ENCODE data around the gene PDP2. TPM values are rescaled to one million over a fixed set of nuclear protein-coding genes. Genes with fewer than 3 reads are reported as not detected.
"Not testable (repeated sequence)": the region's sequence is repeated elsewhere in the genome, so short reads cannot be mapped to it uniquely, and the experiment has no call there.

PDP2 gene
- total RNA-seq, 1 experiment from 2014 or later: 6.6 TPM

DNA sequence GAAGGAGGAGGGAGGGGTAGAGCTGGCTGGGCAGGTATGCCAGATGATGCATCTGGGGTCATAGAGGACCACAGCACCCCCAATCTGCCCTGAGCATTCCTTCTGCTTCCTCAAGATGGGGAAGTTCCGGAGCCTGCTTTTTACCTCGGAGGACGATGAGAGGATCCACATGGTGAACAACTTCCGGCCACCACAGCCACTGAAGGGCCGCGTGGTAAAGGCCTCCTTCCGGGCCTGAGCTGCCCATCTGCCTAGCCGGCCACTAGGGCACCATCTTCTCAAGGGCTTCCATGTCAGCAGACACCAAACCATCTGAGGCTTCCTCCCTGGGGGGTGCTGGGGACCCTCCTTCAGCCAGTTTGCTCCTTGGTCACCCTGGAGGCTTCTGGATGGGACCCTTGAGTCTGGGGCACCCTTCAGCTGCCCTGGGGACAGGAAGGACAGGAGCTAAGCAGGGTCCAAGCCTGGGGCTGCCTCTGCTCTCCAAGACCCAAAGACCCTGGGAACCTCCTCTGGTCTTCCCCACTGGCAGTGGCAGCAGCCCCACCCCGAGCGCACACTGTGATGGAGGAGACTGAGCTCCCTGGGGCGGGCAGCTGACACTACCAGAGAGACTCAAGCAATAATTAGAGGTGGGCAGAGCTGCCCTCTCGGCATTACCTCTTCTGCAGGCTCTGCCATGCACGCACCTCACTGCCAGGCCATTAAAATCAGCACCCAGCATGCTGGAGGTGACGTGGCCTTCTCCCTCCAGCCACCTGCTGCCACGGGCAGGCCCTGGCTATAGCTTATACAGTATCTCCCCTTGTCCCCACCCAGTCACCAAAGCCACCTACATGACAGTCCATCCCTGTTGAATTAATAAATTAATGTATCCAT, 26.8 kb upstream of the PDP2 start:
- no peak for DNase-seq (ENCODE audit: low read depth)

DNA sequence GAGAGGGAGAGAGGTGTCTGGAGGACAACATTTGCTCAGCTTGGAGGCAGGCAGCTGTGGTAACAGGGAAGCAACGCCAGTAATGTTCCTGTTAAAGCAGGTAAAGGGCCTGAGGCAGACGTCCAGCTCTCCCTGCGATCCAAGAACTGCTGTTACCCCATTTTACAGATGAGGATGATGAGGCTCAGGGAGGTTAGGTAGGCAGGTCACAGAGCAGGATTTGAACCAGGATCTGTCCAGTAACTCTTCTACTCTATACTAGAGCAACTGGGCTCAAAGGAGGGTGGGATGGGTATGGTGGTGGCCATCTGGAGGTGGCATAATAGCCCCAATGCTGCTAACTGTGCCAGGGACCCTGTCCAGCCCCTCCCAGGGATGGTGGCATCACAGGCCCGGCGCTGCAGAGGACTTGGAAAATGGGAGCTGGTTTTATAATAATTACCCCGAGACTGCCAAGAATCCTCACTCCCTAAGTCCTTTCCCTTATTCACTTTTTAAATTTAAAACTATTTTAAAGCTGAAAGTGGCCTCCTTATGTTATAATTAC, 24.1 kb upstream of the PDP2 start:
- DNase-seq (ENCODE audit: low read depth): no peak

DNA sequence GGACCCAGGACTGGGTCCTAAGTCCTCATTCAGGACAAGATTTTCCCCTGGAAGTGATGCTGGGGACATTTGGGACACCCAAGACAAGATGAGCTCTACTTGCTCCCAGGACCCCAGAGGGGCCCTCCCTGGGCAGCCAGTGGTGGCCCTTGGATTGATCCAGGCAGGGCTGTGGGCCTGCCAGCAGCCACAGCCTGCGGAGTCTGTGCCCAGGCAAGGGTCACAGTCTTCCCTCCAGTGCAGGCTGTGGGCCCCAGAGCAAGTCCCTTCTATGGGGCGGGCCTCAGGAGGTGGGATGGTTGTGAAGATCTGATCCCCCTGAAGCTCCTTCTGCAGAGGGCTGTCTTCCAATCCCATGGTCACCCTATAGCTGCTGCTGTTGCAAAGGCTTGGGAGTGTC, 23.5 kb upstream of the PDP2 start:
- no peak for DNase-seq (ENCODE audit: low read depth)

DNA sequence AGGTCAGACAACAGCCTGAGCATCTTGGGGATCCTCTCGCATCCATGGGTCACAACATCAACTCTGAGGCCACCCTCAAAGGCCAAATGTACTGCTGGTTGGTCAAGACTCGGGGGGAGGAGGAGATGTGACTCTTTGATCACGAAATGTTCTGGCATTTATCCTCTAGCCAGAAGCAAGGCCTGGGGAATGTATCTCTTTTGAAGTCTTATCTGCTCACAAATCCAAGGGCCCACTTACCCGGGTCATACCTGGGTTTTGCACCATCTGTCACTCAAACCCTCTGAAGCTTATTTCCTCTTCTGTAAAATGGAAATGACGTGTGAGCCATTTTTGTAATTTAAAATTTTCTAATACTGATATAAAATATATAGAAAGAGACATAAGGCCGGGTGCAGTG, 22.9 kb upstream of the PDP2 start:
- no peak for DNase-seq (ENCODE audit: low read depth)

DNA sequence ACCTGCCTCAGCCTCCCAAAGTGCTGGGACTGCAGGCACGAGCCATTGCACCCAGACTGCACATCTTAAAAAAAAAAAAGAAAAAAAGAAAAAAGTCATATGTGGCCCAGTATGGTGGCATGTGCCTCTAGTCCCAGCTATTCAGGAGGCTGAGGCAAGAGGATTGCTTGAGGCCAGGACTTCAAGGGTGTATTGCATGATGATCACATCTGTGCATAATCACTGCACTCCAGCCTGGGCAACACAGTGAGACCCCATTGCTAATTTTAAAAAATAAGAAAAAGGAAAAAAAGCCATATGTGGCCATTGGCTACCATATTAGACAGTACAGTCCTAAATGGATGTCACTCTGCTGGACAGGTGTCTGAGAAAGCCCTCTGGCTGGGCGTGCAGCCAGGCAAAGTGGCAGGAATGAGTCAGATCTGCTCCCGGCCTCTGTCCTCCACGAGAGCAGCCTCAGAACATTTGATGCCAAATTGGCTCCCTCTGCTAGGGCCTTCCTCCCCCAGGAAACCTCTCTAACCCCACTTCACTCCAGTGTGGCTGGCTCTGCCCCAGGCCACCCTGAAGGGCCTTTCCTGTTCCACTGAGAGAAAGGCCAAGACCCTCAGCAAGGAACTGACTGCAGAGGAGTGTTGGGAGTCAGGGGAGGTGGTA, 21.4 kb upstream of the PDP2 start:
- peak; percentile 92 for DNase-seq (ENCODE audit: low read depth)

DNA sequence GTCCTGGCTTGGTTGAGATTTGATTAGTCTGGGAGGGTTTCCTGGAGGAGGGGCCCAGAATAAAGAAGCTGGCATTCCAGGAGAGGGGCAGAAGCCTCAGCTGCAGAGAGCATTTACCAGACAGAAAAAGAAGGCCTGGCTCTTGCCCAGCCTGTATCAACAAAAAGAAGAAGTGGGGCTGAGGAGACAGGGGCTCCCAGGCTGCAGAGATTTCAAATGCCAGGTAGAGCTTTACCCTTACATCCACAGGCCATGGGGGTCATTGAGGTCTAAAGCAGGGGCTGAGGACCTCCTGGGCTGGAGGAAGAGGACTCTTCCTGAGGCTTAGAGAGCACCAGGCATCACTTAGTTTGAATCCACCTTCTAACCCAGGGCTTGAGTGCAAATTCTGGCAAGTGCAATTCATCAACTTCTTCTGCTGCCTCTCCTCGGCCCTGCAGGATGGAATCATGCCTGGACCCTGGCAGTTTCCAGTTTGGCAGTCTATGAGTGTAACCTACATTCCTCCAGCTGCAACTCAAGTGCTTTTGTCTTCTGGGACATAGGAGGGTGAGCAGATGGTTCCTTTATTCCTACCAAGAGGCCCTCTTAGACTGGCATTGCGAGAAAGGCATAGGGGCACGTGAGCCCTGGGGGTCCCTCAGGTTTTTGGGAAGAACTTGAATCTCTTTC, 20.8 kb upstream of the PDP2 start:
- DNase-seq (ENCODE audit: low read depth): no peak

DNA sequence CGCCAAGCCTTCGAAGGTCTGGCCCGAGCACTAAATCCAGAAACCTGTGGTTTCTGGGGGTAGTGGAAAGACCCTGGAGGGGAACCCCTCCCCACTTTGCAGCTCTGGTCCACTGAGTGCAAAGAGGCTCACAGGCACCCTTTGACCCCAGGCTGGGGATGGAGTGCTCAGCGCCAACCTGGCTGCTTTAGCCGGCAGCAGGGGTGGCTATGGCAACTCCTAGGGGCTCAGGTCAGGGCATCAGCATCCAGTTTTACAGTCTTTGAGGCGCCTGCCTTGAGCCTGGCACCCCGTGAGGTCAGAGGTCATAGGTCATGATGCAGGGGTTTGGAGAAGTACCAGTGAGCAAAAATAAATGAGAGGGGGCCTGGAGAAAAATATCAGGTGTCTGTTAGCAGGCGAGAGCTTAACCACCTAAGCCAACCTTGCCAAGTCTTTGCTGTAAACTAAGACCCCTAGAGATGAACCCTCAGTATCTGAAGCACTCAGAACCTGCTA, 18.2 kb upstream of the PDP2 start:
- DNase-seq (ENCODE audit: low read depth): no peak

DNA sequence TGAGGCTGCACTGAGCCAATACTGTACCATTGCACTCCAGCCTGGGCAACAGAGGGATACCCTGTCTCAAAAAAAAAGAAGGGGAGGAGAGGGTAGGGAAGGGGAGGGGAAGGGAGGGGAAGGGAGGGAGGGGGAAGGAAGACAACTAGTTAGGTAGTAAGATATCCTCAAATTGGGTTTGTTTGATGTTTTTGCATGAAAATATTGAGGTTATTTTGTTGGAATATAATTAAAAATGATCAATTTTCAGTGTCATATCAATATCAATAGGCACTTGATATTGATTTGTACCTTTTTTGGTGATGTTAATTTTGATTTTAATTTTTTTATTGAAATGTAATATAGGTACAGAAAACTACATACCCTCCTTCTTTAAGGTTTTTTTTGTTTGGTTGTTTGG, 16.6 kb upstream of the PDP2 start:
- DNase-seq (ENCODE audit: low read depth): no peak

DNA sequence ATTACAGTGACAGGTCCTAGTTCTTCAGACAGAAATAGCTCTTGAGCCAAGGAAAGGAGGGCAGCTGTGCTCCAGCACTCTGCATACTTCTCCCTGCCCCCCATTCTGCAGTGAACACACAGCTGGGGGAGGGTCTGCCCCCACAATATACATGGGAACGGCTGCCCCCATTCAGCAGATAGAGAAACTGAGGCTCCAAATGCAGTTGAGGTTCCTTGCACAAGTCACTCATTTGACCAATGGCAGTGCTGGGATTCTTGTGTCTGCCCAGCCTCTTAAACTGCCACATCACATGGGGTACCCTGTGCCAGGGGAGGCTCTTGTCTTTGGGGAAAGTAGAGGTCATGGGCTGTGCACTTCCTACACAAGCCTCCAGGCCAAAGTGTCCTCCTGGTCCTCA, 10.9 kb upstream of the PDP2 start:
- DNase-seq (ENCODE audit: low read depth): no peak

DNA sequence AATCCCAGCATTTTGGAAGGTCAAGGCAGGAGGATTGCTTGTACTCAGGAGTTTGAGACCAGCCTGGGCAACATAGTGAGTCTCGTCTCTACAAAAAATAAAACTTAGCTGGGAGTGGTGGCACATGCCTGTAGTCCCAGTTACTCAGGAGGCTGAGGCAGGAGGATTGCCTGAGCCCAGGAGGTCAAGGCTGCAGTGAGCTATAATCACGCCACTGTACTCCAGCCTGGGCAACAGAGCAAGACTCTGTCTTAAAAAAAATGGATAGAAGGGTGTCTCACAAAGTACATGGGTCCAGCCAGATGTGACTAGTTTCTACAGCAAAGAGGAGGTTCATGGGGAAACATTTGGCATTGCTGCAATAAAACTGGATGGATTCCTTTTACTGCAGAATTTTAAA, 9.0 kb upstream of the PDP2 start:
- not testable (repeated sequence) for DNase-seq (ENCODE audit: low read depth)

DNA sequence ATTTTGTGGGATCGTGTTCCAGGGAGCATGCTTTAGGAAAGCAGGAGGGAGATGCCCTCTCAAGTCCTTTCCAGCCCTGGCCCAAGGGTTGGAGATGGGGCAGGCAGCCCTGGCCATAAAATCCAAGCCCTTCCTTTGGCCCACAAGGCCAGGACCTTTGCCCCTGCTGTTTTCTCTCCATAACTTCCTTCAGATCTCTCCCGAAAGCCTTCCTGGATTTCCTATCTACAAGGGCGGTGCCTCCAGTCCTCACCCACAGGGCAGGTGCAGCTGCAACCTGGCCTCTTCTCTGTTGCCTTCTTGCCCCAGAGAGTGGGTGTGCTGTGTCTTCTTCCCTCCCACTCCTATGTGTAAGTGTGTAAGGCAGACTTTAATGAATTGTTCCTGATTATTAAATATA, 8.5 kb upstream of the PDP2 start:
- DNase-seq (ENCODE audit: low read depth): no peak

DNA sequence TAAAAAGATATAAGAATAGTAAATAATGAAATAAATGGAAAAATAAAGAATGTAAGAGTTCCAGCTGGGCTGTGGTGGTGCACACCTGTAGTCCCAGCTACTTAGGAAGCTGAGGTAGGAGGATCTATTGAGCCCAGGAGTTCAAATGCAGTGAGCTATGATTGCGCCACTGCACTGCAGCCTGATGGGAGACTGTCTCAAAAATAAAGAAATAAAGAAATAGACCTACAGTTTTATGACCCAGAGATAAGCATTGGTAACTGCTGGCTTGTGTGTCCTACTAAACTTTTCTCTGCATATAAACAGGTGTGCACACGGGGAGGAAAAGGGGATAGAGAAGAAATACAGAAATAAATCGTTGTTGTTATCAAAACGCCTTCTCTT, 7.8 kb upstream of the PDP2 start:
- no peak for DNase-seq (ENCODE audit: low read depth)

DNA sequence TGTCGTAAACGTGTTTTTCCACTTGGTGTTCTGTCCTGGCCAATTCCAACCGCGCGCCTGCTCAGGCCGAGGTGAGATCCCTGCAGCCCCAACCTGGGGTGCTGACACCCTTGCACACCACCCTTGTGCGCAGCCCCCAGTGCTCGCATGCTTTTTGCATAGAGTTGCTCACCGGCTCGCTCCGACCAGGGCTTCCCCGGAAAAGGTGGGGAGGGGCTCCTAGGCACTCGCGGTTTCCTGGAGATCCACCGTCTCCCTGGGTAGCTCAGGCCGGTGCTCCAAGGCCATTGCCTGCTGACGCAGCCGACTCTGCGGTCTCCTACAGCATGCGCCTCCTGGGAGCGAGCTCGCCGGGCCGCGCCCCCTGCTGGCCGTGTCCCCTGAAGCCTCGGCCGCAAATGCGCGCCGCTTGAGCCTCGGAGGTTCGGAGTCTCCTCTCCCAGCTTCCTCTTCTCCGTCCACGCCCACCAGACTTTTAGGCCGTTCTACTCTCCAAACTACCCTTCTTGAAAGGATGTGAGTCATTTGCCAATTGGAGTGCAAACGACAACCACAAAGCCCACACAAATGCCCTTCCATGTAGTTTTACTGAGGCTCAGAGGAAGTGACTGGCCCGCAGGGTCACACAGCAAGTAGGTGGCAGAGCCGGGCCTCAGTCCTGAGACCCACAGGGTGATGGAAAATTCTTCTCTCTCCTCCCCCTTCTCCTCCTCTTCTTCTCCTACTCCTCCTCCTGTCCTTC, 7.2 kb upstream of the PDP2 start:
- DNase-seq (ENCODE audit: low read depth): peak; percentile 100

DNA sequence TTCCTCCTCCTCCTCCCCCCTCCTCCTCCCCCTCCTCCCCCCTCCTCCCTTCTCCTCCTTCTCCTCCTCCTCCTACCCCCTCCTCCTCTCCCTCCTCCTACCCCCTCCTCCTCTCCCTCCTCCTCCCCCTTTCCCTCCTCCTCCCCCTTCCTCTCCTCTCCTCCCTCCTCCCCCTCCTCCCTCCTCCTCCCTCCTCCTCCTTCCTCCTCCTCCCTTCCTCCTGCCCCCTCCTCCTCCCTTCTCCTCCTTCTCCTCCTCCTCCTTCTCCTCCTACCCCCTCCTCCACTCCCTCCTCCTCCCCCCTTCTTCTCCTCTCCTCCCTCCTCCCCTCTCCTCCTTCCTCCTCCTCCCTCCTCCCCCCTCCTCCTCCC, 6.6 kb upstream of the PDP2 start:
- no peak for DNase-seq (ENCODE audit: low read depth)

DNA sequence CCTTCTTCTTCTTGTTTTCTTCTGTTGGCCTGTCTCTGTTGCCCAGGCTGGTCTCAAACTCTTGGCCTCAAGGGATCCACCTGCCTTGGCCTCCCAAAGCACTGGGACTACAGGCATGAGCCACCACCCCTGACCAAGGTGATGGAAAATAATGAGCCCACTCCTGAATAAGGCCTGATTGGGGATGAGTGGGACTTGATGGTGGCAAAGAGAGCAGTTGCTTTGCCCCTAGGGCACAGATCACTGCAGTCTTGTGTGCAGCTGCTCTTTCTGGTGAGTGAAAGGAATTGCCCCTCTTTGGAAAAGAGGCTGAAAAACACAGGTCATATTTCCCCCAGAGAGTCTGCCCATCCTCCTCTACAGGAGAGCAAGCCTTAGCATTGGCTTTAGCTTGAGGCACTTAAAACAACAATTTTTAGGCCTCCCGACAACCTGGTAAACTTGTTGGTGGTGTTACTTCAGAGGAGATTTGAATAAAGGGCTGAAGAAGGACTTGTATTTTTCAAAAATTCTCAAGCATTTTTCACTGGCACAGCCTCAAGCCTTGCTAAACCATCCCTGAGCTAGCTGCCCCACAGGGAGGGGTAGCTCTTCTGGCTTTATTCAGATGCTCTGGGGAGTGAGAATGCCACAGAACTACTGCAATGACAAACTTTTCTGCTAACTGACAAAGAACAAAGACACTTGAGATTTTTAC, 6.1 kb upstream of the PDP2 start:
- DNase-seq (ENCODE audit: low read depth): peak; percentile 86

DNA sequence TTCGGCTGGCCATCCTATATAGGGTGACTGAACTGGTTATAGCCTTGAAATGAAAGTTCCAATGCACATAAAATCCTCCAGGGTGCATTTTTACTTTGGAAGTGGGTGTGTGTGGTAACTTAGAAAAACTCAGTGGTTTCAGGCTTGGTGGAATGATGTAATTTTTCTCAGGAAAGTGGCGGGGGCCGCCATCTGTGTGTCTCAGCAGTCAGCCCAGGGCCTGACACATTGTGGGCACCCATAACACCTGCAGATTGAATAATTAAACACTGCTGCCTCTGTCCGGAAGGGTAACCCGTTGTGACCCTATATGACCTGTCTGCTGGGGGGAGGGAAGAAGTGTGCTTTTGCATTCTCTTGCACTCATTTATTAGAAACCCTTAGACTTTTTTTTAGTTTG, 2.2 kb upstream of the PDP2 start:
- peak; percentile 76 for DNase-seq (ENCODE audit: low read depth)

DNA sequence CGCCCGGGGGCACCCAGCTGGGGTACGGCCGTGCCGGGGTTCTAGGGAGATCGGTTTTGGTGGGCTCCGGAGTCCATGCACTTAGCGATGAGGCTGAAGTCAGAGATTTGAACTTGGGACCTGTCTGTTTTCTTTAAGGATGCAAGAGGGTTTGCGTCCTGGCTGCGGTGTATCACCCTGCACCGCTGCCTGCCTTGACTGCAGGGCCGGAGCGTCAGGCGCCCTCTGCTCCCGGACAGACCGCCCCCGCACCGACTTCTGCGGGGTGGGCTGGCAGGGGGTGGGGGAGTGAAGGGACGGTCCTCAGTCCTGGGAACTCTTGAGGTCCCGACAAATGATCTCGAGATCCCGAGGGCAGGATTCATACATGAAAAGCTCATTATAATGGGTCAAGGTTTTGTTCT, 701 bp downstream of the PDP2 start:
- DNase-seq (ENCODE audit: low read depth): no peak

DNA sequence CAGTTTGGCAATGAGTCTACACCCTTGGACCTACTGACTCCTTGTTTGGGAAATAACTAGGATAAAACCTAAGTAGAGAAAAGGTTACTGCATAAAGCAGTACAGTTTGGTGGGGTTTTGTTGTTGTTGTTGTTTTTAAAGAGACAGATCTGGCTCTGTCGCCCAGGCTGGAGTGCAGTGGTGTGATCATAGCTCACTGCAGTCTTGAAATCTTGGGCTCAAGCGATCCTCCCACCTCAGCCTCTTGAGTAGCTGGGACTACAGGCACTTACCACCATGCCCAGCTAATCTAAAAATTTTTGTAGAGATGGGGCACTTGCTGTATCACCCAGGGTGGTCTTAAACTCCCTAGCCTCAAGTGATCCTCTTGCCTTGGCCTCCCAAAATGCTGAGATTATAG, 1.2 kb downstream of the PDP2 start:
- DNase-seq (ENCODE audit: low read depth): no peak

DNA sequence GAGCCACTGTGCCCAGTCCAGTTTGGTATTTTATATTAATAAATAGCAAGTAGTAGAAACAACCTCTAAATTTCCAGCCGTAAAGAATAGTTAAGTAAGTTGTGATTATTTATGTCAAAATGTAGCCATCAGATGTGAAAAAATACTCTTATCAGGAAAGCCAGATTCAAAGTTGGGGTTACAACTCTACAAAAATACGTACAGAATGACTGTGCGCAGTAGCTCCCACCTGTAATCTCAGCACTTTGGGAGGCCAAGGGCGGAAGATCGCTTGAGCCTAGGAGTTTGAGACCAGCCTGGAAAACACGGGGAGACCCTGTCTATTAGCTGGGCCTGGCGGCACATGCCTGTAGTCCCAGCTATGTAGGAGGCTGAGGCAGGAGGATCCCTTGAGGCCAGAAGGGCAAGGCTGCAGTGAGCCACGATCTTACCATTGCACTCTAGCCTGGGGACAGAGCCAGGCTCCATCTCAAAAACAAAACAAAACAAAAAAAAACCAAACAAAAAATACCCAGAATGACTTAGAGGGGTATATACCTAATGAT, 1.7 kb downstream of the PDP2 start:
- DNase-seq (ENCODE audit: low read depth): no peak

DNA sequence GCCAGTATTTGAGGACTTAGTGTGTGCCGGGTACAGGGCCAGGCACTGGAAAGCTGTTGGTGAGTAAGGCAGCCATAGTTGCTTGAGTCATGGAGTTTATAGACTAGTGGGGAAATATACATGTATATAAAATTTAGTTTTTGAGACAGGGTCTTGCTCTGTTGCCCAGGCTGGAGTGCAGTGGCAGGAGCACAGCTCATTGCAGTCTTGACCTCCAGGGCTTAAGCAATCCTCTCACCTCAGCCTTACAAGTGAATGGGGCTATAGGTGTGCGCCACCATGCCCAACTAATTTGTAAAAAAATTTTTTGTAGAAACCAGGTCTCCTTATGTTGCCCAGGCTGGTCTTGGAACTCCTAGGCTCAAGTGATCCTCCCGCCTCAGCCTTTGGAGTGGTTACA, 2.4 kb downstream of the PDP2 start:
- DNase-seq (ENCODE audit: low read depth): no peak

DNA sequence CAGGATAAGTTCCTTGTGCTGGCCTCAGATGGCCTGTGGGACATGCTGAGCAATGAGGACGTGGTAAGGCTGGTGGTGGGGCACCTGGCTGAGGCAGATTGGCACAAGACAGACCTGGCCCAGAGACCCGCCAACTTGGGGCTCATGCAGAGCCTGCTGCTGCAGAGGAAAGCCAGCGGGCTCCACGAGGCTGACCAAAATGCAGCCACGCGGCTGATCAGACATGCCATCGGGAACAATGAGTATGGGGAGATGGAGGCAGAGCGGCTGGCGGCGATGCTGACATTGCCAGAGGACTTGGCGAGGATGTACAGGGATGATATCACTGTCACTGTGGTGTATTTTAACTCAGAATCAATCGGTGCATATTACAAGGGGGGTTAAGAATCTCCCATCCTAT, 5.2 kb downstream of the PDP2 start:
- DNase-seq (ENCODE audit: low read depth): no peak
